ENCODE data around the gene CXCL11.

The CXCL11 gene

GRCh38 chr4:75997946-75998345 is 37.9 kb downstream of the CXCL11 start:
- no peak overlapping the region for H3K4me3 ChIP-seq (ENCODE audit: low read depth in 1 of 2, low read length in 2 of 2)
- H3K36me3 ChIP-seq (ENCODE audit: control insufficient read depth in 1 of 2, insufficient read depth in 2 of 2, low read length in 2 of 2): no peaks in the 10 kb centered on the region
- H3K4me1 ChIP-seq (ENCODE audit: control insufficient read depth in 1 of 2, insufficient read depth in 2 of 2, low read length in 2 of 2): no peaks in the 10 kb centered on the region
- H3K27ac ChIP-seq (ENCODE audit: low read length): no peak overlapping the region
- no peaks in the 10 kb centered on the region for H3K9me3 ChIP-seq (ENCODE audit: control insufficient read depth in 1 of 2, low read length in 2 of 2)
- no peaks in the 10 kb centered on the region for H3K27me3 ChIP-seq (ENCODE audit: low read depth, low read length)

DNA sequence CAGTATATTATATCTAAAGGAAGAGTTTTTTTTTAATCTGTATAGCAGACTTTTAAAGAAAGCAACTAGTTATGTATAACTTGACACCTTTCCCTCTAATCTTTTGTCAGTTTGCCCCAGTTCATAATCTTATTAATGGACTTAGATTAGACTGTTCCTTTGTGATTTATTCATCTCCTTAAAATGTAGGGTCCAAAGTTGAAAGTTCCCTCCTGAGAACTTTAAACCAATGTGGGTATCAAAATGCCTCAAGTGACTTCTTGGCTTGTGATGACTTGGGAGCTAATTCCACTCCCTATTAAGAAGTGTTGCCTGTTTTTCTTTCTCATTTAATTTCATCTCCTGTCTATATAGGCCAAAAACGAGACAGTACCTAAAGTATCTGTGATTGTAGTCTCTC is 38.8 kb downstream of the CXCL11 start:
- H3K36me3 ChIP-seq (ENCODE audit: control insufficient read depth in 1 of 2, insufficient read depth in 2 of 2, low read length in 2 of 2): no peaks in the 10 kb centered on the region
- H3K27ac ChIP-seq (ENCODE audit: low read length): no peak overlapping the region
- no peaks in the 10 kb centered on the region for H3K4me1 ChIP-seq (ENCODE audit: control insufficient read depth in 1 of 2, insufficient read depth in 2 of 2, low read length in 2 of 2)
- no peaks in the 10 kb centered on the region for H3K9me3 ChIP-seq (ENCODE audit: control insufficient read depth in 1 of 2, low read length in 2 of 2)
- no peaks in the 10 kb centered on the region for H3K27me3 ChIP-seq (ENCODE audit: low read depth, low read length)
- H3K4me3 ChIP-seq (ENCODE audit: low read depth in 1 of 2, low read length in 2 of 2): no peak overlapping the region

- H3K4me3 ChIP-seq (ENCODE audit: low read depth in 1 of 2, low read length in 2 of 2): no peak overlapping the region
- H3K27ac ChIP-seq (ENCODE audit: low read length): no peak overlapping the region
- no peaks in the 10 kb centered on the region for H3K36me3 ChIP-seq (ENCODE audit: control insufficient read depth in 1 of 2, insufficient read depth in 2 of 2, low read length in 2 of 2)
- H3K9me3 ChIP-seq (ENCODE audit: control insufficient read depth in 1 of 2, low read length in 2 of 2): no peaks in the 10 kb centered on the region
- no peaks in the 10 kb centered on the region for H3K27me3 ChIP-seq (ENCODE audit: low read depth, low read length)
- H3K4me1 ChIP-seq (ENCODE audit: control insufficient read depth in 1 of 2, insufficient read depth in 2 of 2, low read length in 2 of 2): peaks cover 0 to 4% of the 10 kb centered on the region in 2 donors
Observed at GRCh38 chr4:75995727-75996126, 40.1 kb downstream of the CXCL11 start.

DNA sequence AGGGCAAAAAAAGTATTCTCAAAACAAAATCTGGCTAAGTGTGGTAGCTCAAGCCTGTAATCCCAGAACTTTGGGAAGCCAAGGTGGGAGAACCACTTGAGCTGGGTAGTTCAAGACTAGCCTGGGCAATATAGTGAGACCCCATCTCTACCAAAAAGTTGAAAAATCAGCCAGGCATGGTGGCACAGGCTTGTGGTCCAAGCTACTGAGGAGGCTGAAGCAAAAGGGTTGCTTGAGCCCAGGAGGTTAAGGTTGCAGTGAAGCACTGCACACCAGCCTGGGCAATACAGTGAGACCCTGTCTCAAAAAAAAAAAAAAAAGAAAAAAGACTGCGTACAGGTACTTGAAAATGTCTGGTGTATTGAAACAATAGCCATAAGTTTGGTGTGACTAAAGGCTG is 43.4 kb downstream of the CXCL11 start:
- peaks cover 6 to 17% of the 10 kb centered on the region in 2 donors for H3K4me1 ChIP-seq (ENCODE audit: control insufficient read depth in 1 of 2, insufficient read depth in 2 of 2, low read length in 2 of 2)
- H3K4me3 ChIP-seq (ENCODE audit: low read depth in 1 of 2, low read length in 2 of 2): no peak overlapping the region
- H3K27me3 ChIP-seq (ENCODE audit: low read depth, low read length): no peaks in the 10 kb centered on the region
- H3K36me3 ChIP-seq (ENCODE audit: control insufficient read depth in 1 of 2, insufficient read depth in 2 of 2, low read length in 2 of 2): no peaks in the 10 kb centered on the region
- no peak overlapping the region for H3K27ac ChIP-seq (ENCODE audit: low read length)
- H3K9me3 ChIP-seq (ENCODE audit: control insufficient read depth in 1 of 2, low read length in 2 of 2): no peaks in the 10 kb centered on the region

- Histone ChIP-seq H3K4me3 (ENCODE audit: low read depth in 1 of 2, low read length in 2 of 2) (peak overlapping the region; percentile 87 to 95), H3K4me1 (ENCODE audit: control insufficient read depth in 1 of 2, insufficient read depth in 2 of 2, low read length in 2 of 2) (peaks cover 6 to 17% of the 10 kb centered on the region in 2 donors), H3K27ac (ENCODE audit: low read length) (peak overlapping the region; percentile 77), H3K9me3 (ENCODE audit: control insufficient read depth in 1 of 2, low read length in 2 of 2) (no peaks in the 10 kb centered on the region), H3K27me3 (ENCODE audit: low read depth, low read length) (no peaks in the 10 kb centered on the region), H3K36me3 (ENCODE audit: control insufficient read depth in 1 of 2, insufficient read depth in 2 of 2, low read length in 2 of 2) (no peaks in the 10 kb centered on the region)
Observed at GRCh38 chr4:75989846-75990528, 45.9 kb downstream of the CXCL11 start.

DNA sequence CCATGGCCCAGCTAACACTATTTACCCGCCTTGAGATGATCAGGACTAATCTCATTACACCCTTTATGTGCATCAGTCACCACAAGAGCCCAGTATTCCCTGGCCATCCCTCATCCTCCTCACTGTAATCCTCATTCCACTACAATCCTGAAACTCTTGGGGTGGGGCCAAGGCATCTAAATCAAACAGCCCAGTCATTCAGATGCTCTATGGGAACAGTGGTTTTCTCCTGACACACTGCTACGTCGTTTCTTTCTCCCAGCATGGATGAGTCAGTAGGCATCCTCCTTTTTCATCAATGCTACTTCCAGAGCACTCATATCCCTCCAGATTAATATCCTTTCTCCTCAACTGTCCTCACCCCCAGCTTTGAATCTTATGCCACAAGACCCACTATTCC is 50.8 kb downstream of the CXCL11 start:
- H3K9me3 ChIP-seq (ENCODE audit: control insufficient read depth in 1 of 2, low read length in 2 of 2): no peaks in the 10 kb centered on the region
- no peak overlapping the region for H3K27ac ChIP-seq (ENCODE audit: low read length)
- H3K4me3 ChIP-seq (ENCODE audit: low read depth in 1 of 2, low read length in 2 of 2): no peak overlapping the region
- H3K36me3 ChIP-seq (ENCODE audit: control insufficient read depth in 1 of 2, insufficient read depth in 2 of 2, low read length in 2 of 2): peaks cover 13 to 14% of the 10 kb centered on the region in 2 donors
- no peaks in the 10 kb centered on the region for H3K27me3 ChIP-seq (ENCODE audit: low read depth, low read length)
- H3K4me1 ChIP-seq (ENCODE audit: control insufficient read depth in 1 of 2, insufficient read depth in 2 of 2, low read length in 2 of 2): peaks cover 6 to 13% of the 10 kb centered on the region in 2 donors

All from muscle layer of duodenum (tissue), 2 donors.